Skeletal muscle tissue (tissue), 5 donors: ENCODE results near the gene ZMYM4. TPM values are rescaled to one million over a fixed set of nuclear protein-coding genes. Genes with fewer than 3 reads are reported as not detected.
"Not testable (repeated sequence)": the region's sequence is repeated elsewhere in the genome, so short reads cannot be mapped to it uniquely, and the experiment has no call there.

Experiments
- H3K27ac ChIP-seq: one replicate; pipeline ENCODE4 v1.7.0; 2013; ENCODE audit warnings: mild to moderate bottlenecking, low read depth, low read length, inconsistent platforms
- H3K27me3 ChIP-seq, 3 donors: one replicate each; pipeline ENCODE4 v1.7.0; 2013; ENCODE audit warnings: low read length in 3 of 3; ENCODE audit not compliant: control insufficient read depth in 3 of 3, insufficient read depth in 3 of 3
- H3K36me3 ChIP-seq, 3 donors: one replicate each; pipeline ENCODE4 v1.7.0; 2013; ENCODE audit warnings: low read length in 3 of 3; ENCODE audit not compliant: control insufficient read depth in 3 of 3, insufficient read depth in 3 of 3
- H3K4me1 ChIP-seq, 3 donors: one replicate each; pipeline ENCODE4 v1.7.0; 2013; ENCODE audit warnings: low read length in 3 of 3, mild to moderate bottlenecking in 3 of 3; ENCODE audit not compliant: control insufficient read depth in 3 of 3, insufficient read depth in 3 of 3
- H3K4me3 ChIP-seq, 3 donors: one replicate each; pipeline ENCODE4 v1.7.0; 2013; ENCODE audit warnings: low read length in 3 of 3
- H3K9ac ChIP-seq, 3 donors: one replicate each; pipeline ENCODE4 v1.7.0; 2013; ENCODE audit warnings: low read length in 3 of 3, mild to moderate bottlenecking in 3 of 3, moderate library complexity in 2 of 3, low read depth in 1 of 3
- H3K9me3 ChIP-seq, 3 donors: one replicate each; pipeline ENCODE4 v1.7.0; 2013; ENCODE audit warnings: low read length in 3 of 3; ENCODE audit not compliant: control insufficient read depth in 3 of 3
- small RNA-seq: library from RNA; depleted of rRNA; stranded (forward); fragments of <200 nt; gene quantifications from one replicate; pipeline ENCODE3, GENCODE V24; 2014
- total RNA-seq: library from RNA; depleted of rRNA; stranded (reverse); fragments of >200 nt; gene quantifications from one replicate; pipeline ENCODE4 v1.2.3, GENCODE V29; 2014
- donor health status: Osteomylitis.

The ZMYM4 gene
- total RNA-seq, 1 donor from 2014 or later, result 53.2 TPM

DNA sequence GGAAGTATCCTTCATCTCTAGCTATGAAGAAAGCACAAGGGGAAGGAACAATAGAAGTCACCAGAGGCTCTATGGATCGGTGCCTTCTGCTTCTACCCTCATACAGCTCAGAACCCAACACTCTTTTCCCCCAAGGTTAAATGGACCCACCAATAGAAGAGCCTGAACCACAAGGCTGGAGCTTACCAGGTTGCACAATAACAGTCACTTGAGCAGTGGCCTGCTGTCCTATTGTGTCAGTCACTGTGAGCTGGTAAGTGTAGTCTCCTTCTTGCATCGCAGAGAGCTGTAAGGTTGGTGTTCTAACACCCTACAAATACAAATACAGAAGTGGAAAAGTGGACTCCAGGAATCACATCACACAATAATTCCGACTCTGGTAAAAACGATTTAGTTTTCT, 185.7 kb downstream of the ZMYM4 start:
- Histone ChIP-seq H3K27me3 (no peaks in the 10 kb centered on the region), H3K9me3 (no peaks in the 10 kb centered on the region), H3K36me3 (peaks cover 34 to 47% (median 37%) of the 10 kb centered on the region in 3 donors), H3K4me3 (no peak overlapping the region), H3K9ac (no peak overlapping the region), H3K27ac (no peak overlapping the region), H3K4me1 (peaks cover 13 to 16% (median 15%) of the 10 kb centered on the region in 3 donors)

DNA sequence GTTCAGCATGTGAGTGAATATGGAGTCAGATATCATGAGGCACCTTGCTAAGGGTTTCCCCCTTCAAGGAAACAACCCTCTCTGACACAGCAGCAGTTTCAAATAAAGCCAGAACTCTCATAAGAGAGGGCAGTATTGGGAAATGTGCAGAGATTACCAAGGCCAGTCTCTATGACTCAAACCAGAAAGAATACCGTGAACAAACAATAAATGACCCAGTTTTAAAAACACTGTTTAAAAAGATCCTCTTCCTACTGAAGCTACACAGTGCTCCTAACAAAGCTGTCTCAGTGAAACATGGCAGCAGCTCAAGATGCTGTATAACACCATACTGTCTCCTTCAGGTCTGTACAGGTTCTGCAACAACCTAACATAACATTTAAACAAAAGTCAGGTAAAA, 186.1 kb downstream of the ZMYM4 start:
- Histone ChIP-seq H3K36me3 (peaks cover 31 to 43% (median 34%) of the 10 kb centered on the region in 3 donors), H3K9me3 (no peaks in the 10 kb centered on the region), H3K27me3 (no peaks in the 10 kb centered on the region), H3K4me3 (no peak overlapping the region), H3K4me1 (peaks cover 13 to 16% (median 15%) of the 10 kb centered on the region in 3 donors), H3K27ac (no peak overlapping the region), H3K9ac (no peak overlapping the region)

DNA sequence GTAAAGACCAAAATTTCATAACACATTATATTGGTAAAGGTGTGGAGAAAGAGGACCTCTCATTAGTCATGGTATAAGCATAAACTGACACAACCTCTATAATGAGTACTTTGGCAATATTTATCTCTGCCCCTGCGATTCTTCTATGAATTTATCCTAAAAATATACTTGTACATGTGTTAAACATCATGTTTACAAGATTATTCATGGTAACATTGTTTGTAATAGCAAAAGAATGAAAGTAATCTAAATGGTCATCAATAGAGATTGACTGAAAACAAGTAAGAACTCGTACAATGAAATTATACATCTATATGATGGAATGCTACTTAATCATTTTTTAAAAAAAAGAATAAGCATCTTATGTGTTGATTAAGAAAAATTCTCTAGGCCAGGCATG, 192.3 kb downstream of the ZMYM4 start:
- no peaks in the 10 kb centered on the region for H3K9me3 ChIP-seq
- no peaks in the 10 kb centered on the region for H3K27me3 ChIP-seq
- no peaks in the 10 kb centered on the region for H3K4me1 ChIP-seq
- no peak overlapping the region for H3K9ac ChIP-seq
- peaks cover 19 to 40% (median 29%) of the 10 kb centered on the region in 3 donors for H3K36me3 ChIP-seq
- no peak overlapping the region for H3K4me3 ChIP-seq
- H3K27ac ChIP-seq, result no peak overlapping the region

DNA sequence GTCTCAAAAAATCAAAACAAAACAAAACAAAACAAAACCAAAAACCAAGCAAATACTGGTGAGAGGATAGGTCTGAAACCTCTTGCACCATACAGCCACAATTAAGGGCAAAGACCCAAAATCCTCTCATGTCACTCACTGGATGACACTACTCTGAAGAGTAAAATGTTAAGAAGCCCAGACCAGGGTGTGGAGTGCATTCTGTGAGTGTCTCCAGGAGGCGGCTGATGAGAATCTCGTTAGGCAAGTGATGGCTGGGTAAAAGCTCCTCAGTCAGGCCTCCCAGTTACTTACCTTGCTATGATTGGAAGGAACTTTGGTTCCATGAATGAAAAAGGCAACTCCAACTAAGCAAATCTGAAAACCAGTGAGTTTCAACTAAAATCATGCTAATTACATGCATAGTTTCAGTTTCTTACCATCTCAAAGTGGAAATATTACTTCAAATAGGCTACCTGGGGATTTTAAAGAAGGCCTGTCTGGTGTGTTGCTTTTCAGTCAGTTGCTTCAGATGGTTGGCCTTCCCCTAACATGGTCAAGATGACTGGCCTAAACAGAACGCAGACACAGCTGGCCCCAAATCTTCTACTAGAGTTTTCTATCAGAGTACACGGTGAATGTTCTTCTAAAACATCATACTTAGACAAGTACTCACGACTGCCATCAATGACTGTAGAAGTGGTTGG, 193.6 kb downstream of the ZMYM4 start:
- Histone ChIP-seq H3K27ac (no peak overlapping the region), H3K27me3 (no peaks in the 10 kb centered on the region), H3K9me3 (no peaks in the 10 kb centered on the region), H3K36me3 (peaks cover 21 to 44% (median 33%) of the 10 kb centered on the region in 3 donors), H3K4me1 (no peaks in the 10 kb centered on the region), H3K4me3 (no peak overlapping the region), H3K9ac (no peak overlapping the region)

DNA sequence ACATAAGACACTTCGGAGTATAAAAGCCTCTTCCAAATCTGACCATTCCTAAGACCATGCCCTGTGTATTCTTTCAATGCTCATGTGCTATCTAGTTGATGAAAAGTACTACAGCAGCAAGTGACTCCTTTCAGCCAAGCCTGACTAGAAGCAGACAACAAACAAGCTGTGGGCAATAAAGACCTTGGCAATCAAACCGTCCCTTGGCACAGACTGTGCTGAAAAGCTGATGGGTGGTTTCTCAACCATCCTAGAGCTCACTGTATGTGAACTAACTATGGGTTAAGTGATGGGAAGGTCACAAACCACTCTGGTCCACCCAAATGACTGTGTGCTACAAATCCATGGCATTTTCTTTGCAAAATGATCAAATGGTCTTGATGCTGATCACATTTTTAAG, 194.7 kb downstream of the ZMYM4 start:
- Histone ChIP-seq H3K4me1 (no peaks in the 10 kb centered on the region), H3K36me3 (peaks cover 19 to 41% (median 33%) of the 10 kb centered on the region in 3 donors), H3K9ac (no peak overlapping the region), H3K27me3 (no peaks in the 10 kb centered on the region), H3K27ac (no peak overlapping the region), H3K9me3 (no peaks in the 10 kb centered on the region), H3K4me3 (no peak overlapping the region)

DNA sequence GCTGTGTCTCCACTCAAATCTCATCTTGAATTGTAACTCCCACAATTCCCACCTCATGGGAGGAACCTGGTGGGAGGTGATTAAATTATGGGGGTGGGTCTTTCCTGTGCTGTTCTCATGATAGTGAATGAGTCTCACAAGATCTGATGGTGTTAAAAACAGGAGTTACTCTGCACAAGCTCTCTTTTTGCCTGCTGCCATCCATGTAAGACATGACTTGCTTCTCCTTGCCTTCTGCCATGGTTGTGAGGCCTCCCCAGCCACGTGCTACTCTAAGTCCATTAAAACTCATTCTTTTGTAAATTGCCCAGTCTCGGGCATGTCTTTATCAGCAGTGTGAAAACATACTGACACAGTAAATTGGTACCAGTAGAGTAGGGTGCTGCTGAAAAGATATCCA, 195.2 kb downstream of the ZMYM4 start:
- not testable (repeated sequence) for H3K4me1 ChIP-seq, H3K4me3 ChIP-seq, H3K27ac ChIP-seq, H3K27me3 ChIP-seq, H3K9ac ChIP-seq, H3K9me3 ChIP-seq
- peaks cover 20 to 41% (median 33%) of the 10 kb centered on the region in 3 donors for H3K36me3 ChIP-seq

DNA sequence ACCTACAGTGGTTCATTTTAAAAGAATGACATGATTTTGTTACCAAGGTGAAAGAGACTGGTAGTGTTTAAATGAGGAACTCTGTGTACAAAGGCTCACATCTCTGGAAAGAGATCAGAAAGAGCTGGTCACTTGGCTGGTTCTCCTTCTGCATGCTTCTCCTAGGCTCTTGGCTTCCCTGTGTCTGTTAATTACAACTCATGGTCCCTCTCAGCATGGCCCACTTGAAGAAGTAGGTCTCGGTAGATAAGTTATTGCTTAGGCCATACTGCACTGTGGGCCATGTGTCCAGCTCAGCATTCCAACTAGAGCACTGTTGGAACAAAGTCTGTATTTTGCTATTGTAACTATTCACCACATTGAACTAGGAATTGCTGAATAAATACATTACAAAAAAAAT, 197.6 kb downstream of the ZMYM4 start:
- Histone ChIP-seq H3K27ac (no peak overlapping the region), H3K4me3 (no peak overlapping the region), H3K9me3 (no peaks in the 10 kb centered on the region), H3K9ac (no peak overlapping the region), H3K27me3 (no peaks in the 10 kb centered on the region), H3K4me1 (no peaks in the 10 kb centered on the region), H3K36me3 (peaks cover 21 to 45% (median 40%) of the 10 kb centered on the region in 3 donors)

DNA sequence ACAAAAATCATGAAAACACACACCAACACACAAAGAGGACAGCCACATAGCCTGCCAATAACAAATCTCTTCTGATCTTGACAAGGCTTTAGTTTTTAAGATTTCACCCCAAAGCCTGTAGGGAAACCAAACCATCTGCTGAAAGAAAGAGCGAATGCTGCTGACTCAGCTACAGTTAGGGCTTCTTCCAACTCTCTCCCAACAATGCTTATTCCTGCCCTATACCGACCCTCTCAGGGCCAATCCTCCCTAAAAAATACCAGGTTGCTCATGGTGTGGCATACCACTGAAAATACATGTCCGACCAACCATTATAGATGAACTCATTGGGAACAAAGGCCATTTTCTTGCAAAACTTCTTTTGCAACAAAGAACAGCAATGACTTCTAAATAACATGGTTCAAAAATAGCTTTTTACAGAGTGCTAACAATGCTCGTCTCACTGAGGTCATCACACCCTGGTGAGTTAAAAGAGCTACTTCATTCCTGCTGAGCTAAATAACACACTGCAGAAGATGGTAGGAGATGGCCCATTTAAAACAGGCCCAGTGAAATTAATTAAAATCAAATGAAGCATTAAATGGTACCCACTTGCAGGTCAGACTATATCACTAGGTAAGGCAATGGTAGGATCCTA, 202.6 kb downstream of the ZMYM4 start:
- H3K4me3 ChIP-seq, result no peak overlapping the region

More for the DNA sequence above, 202.6 kb downstream of the ZMYM4 start:
- Histone ChIP-seq H3K27ac (no peak overlapping the region), H3K9me3 (no peaks in the 10 kb centered on the region), H3K9ac (no peak overlapping the region), H3K36me3 (peaks cover 6 to 23% (median 19%) of the 10 kb centered on the region in 3 donors), H3K4me1 (no peaks in the 10 kb centered on the region), H3K27me3 (no peaks in the 10 kb centered on the region)

Small RNAs within 50 kb of the gene (small RNA-seq; reads per million reads assigned to genes)
- gene RF00091, result not detected

Other genes with a start within 250 kb of the ZMYM4 start
- gene ZMYM6, start 236.8 kb upstream of the ZMYM4 start, total RNA-seq, result 15.1 TPM
- gene ZMYM1, start 189.3 kb upstream of the ZMYM4 start, total RNA-seq, result 11.5 TPM
- 130 TPM for gene SFPQ, start 75.6 kb upstream of the ZMYM4 start, total RNA-seq